Glutamatergic neuron (in vitro differentiated cells): ENCODE data around the gene CBX4. TPM values are rescaled to one million over a fixed set of nuclear protein-coding genes. Genes with fewer than 3 reads are reported as not detected.

Experiments
- DNase-seq: peaks from one replicate; pipeline ENCODE4 v3.0.0; 2022
- H3K27ac Mint-ChIP-seq: one replicate; pipeline ENCODE4 v1.8.0; 2020; ENCODE audit warnings: mild to moderate bottlenecking, mixed read lengths, inconsistent platforms; ENCODE audit not compliant: unreplicated experiment
- H3K27me3 Mint-ChIP-seq: one replicate; pipeline ENCODE4 v1.8.0; 2020; ENCODE audit warnings: mild to moderate bottlenecking, moderate library complexity, mixed read lengths, inconsistent platforms; ENCODE audit not compliant: unreplicated experiment
- H3K36me3 Mint-ChIP-seq: one replicate; pipeline ENCODE4 v1.8.0; 2020; ENCODE audit warnings: mild to moderate bottlenecking, mixed read lengths, inconsistent platforms; ENCODE audit not compliant: unreplicated experiment
- H3K4me1 Mint-ChIP-seq: one replicate; pipeline ENCODE4 v1.8.0; 2020; ENCODE audit warnings: mild to moderate bottlenecking, low read depth, mixed read lengths, inconsistent platforms; ENCODE audit not compliant: unreplicated experiment
- H3K4me3 Mint-ChIP-seq: one replicate; pipeline ENCODE4 v1.8.0; 2020; ENCODE audit warnings: mild to moderate bottlenecking, mixed read lengths, inconsistent platforms; ENCODE audit not compliant: unreplicated experiment
- H3K9me3 Mint-ChIP-seq: one replicate; pipeline ENCODE4 v1.8.0; 2020; ENCODE audit warnings: mild to moderate bottlenecking, moderate library complexity, mixed read lengths, inconsistent platforms; ENCODE audit not compliant: unreplicated experiment
- CTCF ChIP-seq: fragments of 200-600 bp; sonication (generic); IDR thresholded peaks from one replicate; pipeline ENCODE4 v1.5.0; 2021; ENCODE audit not compliant: partially characterized antibody, unreplicated experiment
- total RNA-seq: library from RNA; stranded (reverse); fragmentation: NEBNext Ultra II Directional; extraction: Animal tissue kit (Norgen Biotek cat#: 25700); gene quantifications from one replicate; pipeline ENCODE4 v1.2.1, GENCODE V29; 2021; ENCODE audit not compliant: unreplicated experiment

The CBX4 gene
- total RNA-seq, 1 donor from 2014 or later: 19.3 TPM

- no peak overlapping the region for H3K27ac Mint-ChIP-seq
- H3K27me3 Mint-ChIP-seq: peaks cover 3% of the 10 kb centered on the region
- no peak for DNase-seq
- H3K4me3 Mint-ChIP-seq: no peak overlapping the region
- peaks cover 2% of the 10 kb centered on the region for H3K4me1 Mint-ChIP-seq
- TF ChIP-seq CTCF: no peak
- peaks cover 2% of the 10 kb centered on the region for H3K9me3 Mint-ChIP-seq
- no peaks in the 10 kb centered on the region for H3K36me3 Mint-ChIP-seq
Observed at GRCh38 chr17:79865351-79866210, 26.3 kb upstream of the CBX4 start.

- no peaks in the 10 kb centered on the region for H3K36me3 Mint-ChIP-seq
- H3K27ac Mint-ChIP-seq: no peak overlapping the region
- no peak for TF ChIP-seq CTCF
- H3K4me1 Mint-ChIP-seq: peaks cover 2% of the 10 kb centered on the region
- peaks cover under 1% of the 10 kb centered on the region for H3K27me3 Mint-ChIP-seq
- no peak overlapping the region for H3K4me3 Mint-ChIP-seq
- peaks cover 2% of the 10 kb centered on the region for H3K9me3 Mint-ChIP-seq
- DNase-seq: no peak
Observed at GRCh38 chr17:79864617-79865250, 25.5 kb upstream of the CBX4 start.

GRCh38 chr17:79864147-79864546, 24.9 kb upstream of the CBX4 start:
- H3K4me3 Mint-ChIP-seq: no peak overlapping the region
- no peaks in the 10 kb centered on the region for H3K36me3 Mint-ChIP-seq
- peaks cover 2% of the 10 kb centered on the region for H3K4me1 Mint-ChIP-seq
- no peak for TF ChIP-seq CTCF
- no peak overlapping the region for H3K27ac Mint-ChIP-seq
- peaks cover 2% of the 10 kb centered on the region for H3K9me3 Mint-ChIP-seq
- H3K27me3 Mint-ChIP-seq: no peaks in the 10 kb centered on the region
- DNase-seq: no peak

GRCh38 chr17:79862771-79863440, 23.7 kb upstream of the CBX4 start:
- DNase-seq: no peak
- H3K9me3 Mint-ChIP-seq: peaks cover 6% of the 10 kb centered on the region
- H3K4me1 Mint-ChIP-seq: no peaks in the 10 kb centered on the region
- no peaks in the 10 kb centered on the region for H3K36me3 Mint-ChIP-seq
- TF ChIP-seq CTCF: no peak
- H3K27me3 Mint-ChIP-seq: peaks cover 1% of the 10 kb centered on the region
- no peak overlapping the region for H3K27ac Mint-ChIP-seq
- H3K4me3 Mint-ChIP-seq: no peak overlapping the region

- Mint-ChIP-seq H3K9me3 (peaks cover 6% of the 10 kb centered on the region), H3K4me1 (no peaks in the 10 kb centered on the region), H3K27ac (no peak overlapping the region), H3K27me3 (peaks cover 1% of the 10 kb centered on the region), H3K4me3 (no peak overlapping the region), H3K36me3 (no peaks in the 10 kb centered on the region)
- no peak for DNase-seq
- no peak for TF ChIP-seq CTCF
Observed at GRCh38 chr17:79862238-79862637, 23.0 kb upstream of the CBX4 start.
